Spleen (tissue), 13 donors: ENCODE measurements around the gene C19orf44. TPM values are rescaled to one million over a fixed set of nuclear protein-coding genes. Genes with fewer than 3 reads are reported as not detected.
"Not testable (repeated sequence)": the region's sequence is repeated elsewhere in the genome, so short reads cannot be mapped to it uniquely, and the experiment has no call there.

Source experiments
- DNase-seq: peaks from one replicate; pipeline ENCODE4 v3.0.0-alpha.2; 2020
- H3K27ac ChIP-seq, 8 donors: fragments of 200-600 bp; sonication (generic) in 7 of 8; 1 replicate in 4 of 8; 2 replicates in 4 of 8; pipeline versions ENCODE4 v1.5.0 to v1.8.0; 2016 to 2021; ENCODE audit warnings: inconsistent platforms in 4 of 8, mild to moderate bottlenecking in 4 of 8, moderate library complexity in 1 of 8
- H3K27me3 ChIP-seq, 7 donors: fragments of 200-600 bp; sonication (generic) in 6 of 7; replicated peaks in 1 of 7; 1 replicate in 4 of 7; 2 replicates in 3 of 7; pipeline versions ENCODE4 v1.5.0 to v1.8.0; 2016 to 2021; ENCODE audit warnings: inconsistent platforms in 3 of 7, mild to moderate bottlenecking in 1 of 7
- H3K36me3 ChIP-seq, 6 donors: fragments of 200-600 bp; sonication (generic) in 5 of 6; 1 replicate in 4 of 6; 2 replicates in 2 of 6; pipeline versions ENCODE4 v1.5.0 to v1.8.0; 2016 to 2021; ENCODE audit warnings: inconsistent platforms in 2 of 6
- H3K4me1 ChIP-seq, 6 donors: fragments of 200-600 bp; sonication (generic) in 5 of 6; 1 replicate in 3 of 6; 2 replicates in 3 of 6; pipeline versions ENCODE4 v1.5.0 to v1.8.0; 2016 to 2021; ENCODE audit warnings: inconsistent platforms in 3 of 6
- H3K4me3 ChIP-seq, 8 donors: fragments of 200-600 bp; sonication (generic) in 7 of 8; 1 replicate in 4 of 8; 2 replicates in 4 of 8; pipeline versions ENCODE4 v1.5.0 to v1.8.0; 2016 to 2021; ENCODE audit warnings: inconsistent platforms in 4 of 8, mild to moderate bottlenecking in 4 of 8, moderate library complexity in 2 of 8
- H3K9me3 ChIP-seq, 8 donors: fragments of 200-600 bp; sonication (generic) in 7 of 8; 1 replicate in 4 of 8; 2 replicates in 4 of 8; pipeline versions ENCODE4 v1.5.0 to v1.8.0; 2016 to 2021; ENCODE audit warnings: inconsistent platforms in 4 of 8
- CTCF ChIP-seq, 11 experiments: fragments of 200-600 bp in 7 of 11; fragments of 450-650 bp in 4 of 11; sonication (generic) in 4 of 11; IDR thresholded peaks in 8 of 11; conservative IDR thresholded peaks in 3 of 11; 1 replicate in 7 of 11; 2 replicates in 4 of 11; pipeline versions ENCODE4 v1.4.0 to v1.8.0; 2016 to 2021; ENCODE audit warnings: antibody characterized with exemption in 11 of 11, inconsistent platforms in 4 of 11, mild to moderate bottlenecking in 1 of 11
- POLR2A ChIP-seq, 3 donors: fragments of 450-650 bp; IDR thresholded peaks; one replicate each; pipeline ENCODE4 v1.5.1; 2017; ENCODE audit warnings: antibody characterized with exemption in 3 of 3, mild to moderate bottlenecking in 1 of 3
- POLR2AphosphoS5 ChIP-seq, 3 donors: sonication (generic); formaldehyde crosslinking; IDR thresholded peaks; one replicate each; pipeline ENCODE4 v1.5.1; 2017; ENCODE audit warnings: antibody characterized with exemption in 3 of 3
- WGBS, 5 donors: extraction: QIAGEN DNeasy Blood & Tissue Kit in 3 of 5; methylation state at CpG; one replicate each; pipeline versions ENCODE4 v1.1.5 to v1.1.7; 2013 to 2018; 5-methylcytosine and 5-hydroxymethylcytosine counted together
- intact Hi-C: fragments of 100-400 bp; cut with DNase I; formaldehyde crosslinking; loops from one replicate; pipeline ENCODE4 v1.15.0; 2023; ENCODE audit warnings: low total_unique reads
- long read RNA-seq, 2 donors: transcript quantifications; one replicate each; lab custom pipeline, GENCODE V29; 2026
- polyA plus RNA-seq, 3 donors: library from polyadenylated mRNA; stranded (reverse); fragments of 200-250 nt; gene quantifications; one replicate each; pipeline ENCODE4 v1.2.1, GENCODE V29; 2013
- total RNA-seq, 7 donors: library from RNA; depleted of rRNA in 3 of 7; stranded (reverse); fragments of >200 nt in 3 of 7; fragmentation: NEBNext Ultra II Directional in 4 of 7; extraction: Animal tissue kit (Norgen Biotek cat#: 25700) in 4 of 7; gene quantifications; one replicate each; pipeline versions ENCODE4 v1.1.0 to v1.2.1, GENCODE V29; 2016 to 2021
- donor health status: healthy with polysubstance abuse.
- donor health status: DM: no; HTN: no; CAD: no; lungs with moderate emphysema.
- donor health status: DM: no; HTN: no; CAD: no.
- donor health status: Bipolar disorder and iron deficiency.
- donor health status: healthy.
- donor health status: DM: no; HTN: no; CAD: no.
- donor health status: DM: yes; HTN: yes; CAD: no.

C19orf44 gene
- 1 to 10 TPM; 3.1 to 7.5 (median 4.8) TPM for total RNA-seq
- 1 to 10 TPM; 2.3 to 4.3 (median 3.8) TPM for polyA plus RNA-seq
- long read RNA-seq, donor 1 = 0 reads
- long read RNA-seq, donor 2 = 0 reads

- Histone ChIP-seq H3K4me1 (peaks cover 0 to 23% (median 12%) of the 10 kb centered on the region in 6 donors), H3K4me3 (peak within 1 kb of the TSS; percentile 60 to 81 (median 74)), H3K27ac (peak within 1 kb of the TSS; percentile 55 to 87 (median 80)), H3K9me3 (no peaks in the 10 kb centered on the region), H3K27me3 (no peaks in the 10 kb centered on the region), H3K36me3 (peaks cover 0 to 6% (median 1%) of the 10 kb centered on the region in 6 donors)
- 1 to 2% (median 1%) methylated on average over 35 to 52 of the region's 52 CpGs for WGBS, 5 donors
- TF ChIP-seq POLR2AphosphoS5 (IDR thresholded peaks at IDR 0.05) (peak; percentile 82 to 95 (median 87)), POLR2A (IDR thresholded peaks at IDR 0.05) (peak in 1 of 3 donors; percentile 41), CTCF (IDR thresholded peaks at IDR 0.05 in 8 of 11, conservative IDR thresholded peaks at IDR 0.05 in 3 of 11) (peak in 9 of 11 experiments; percentile 20 to 61 (median 30))
- DNase-seq = peak; percentile 98
- intact Hi-C loops = no loop called here
These were observed at the start of gene C19orf44, which contains the start of gene CALR3 for GRCh38 chr19:16495982-16496612. C19orf44 (plus strand) TSS chr19:16496394; CDS start chr19:16500793, 4,399 bp downstream. CALR3 (minus strand) TSS chr19:16496167; CDS start chr19:16496129, 38 bp downstream.

- H3K36me3 ChIP-seq = peaks cover 0 to 2% (median under 1%) of the 10 kb centered on the region in 6 donors
- H3K27me3 ChIP-seq = no peaks in the 10 kb centered on the region
- peak overlapping the region; percentile 57 to 91 (median 84) for H3K27ac ChIP-seq
- peak; percentile 94 for DNase-seq
- TF ChIP-seq POLR2AphosphoS5 (IDR thresholded peaks at IDR 0.05) (peak; percentile 55 to 74 (median 73)), POLR2A (IDR thresholded peaks at IDR 0.05) (no peak)
- H3K9me3 ChIP-seq = no peaks in the 10 kb centered on the region
- peak overlapping the region in 1 of 8 donors; percentile 55 for H3K4me3 ChIP-seq
- peaks cover 37 to 100% (median 93%) of the 10 kb centered on the region in 6 donors for H3K4me1 ChIP-seq
- intact Hi-C loops = no loop called here
- WGBS, 5 donors = 12 to 27% (median 22%) methylated on average over 7 to 9 of the region's 9 CpGs
These were observed 49.3 kb upstream of the C19orf44 start for GRCh38 chr19:16446724-16447368.

- Histone ChIP-seq H3K4me1 (peaks cover 29 to 100% (median 82%) of the 10 kb centered on the region in 6 donors), H3K27ac (peak overlapping the region in 7 of 8 donors; percentile 76 to 91 (median 87)), H3K4me3 (peak overlapping the region in 1 of 8 donors; percentile 55)
- 86 to 96% (median 90%) methylated on average over 3 of the region's 3 CpGs for WGBS, 5 donors
- H3K36me3 ChIP-seq, H3K27me3 ChIP-seq, intact Hi-C loops, DNase-seq, H3K9me3 ChIP-seq: not testable (repeated sequence)
These were observed 47.3 kb upstream of the C19orf44 start for GRCh38 chr19:16448872-16449271.

- Histone ChIP-seq H3K4me3 (peak overlapping the region in 1 of 8 donors; percentile 55), H3K4me1 (peaks cover 29 to 100% (median 82%) of the 10 kb centered on the region in 6 donors), H3K36me3 (no peaks in the 10 kb centered on the region), H3K27me3 (no peaks in the 10 kb centered on the region), H3K9me3 (no peaks in the 10 kb centered on the region), H3K27ac (peak overlapping the region in 7 of 8 donors; percentile 76 to 91 (median 87))
- DNase-seq = no peak
- WGBS, 5 donors = 21 to 41% (median 36%) methylated on average over 6 of the region's 6 CpGs
- intact Hi-C loops = no loop called here
- TF ChIP-seq POLR2AphosphoS5 (IDR thresholded peaks at IDR 0.05) (peak in 1 of 3 donors; percentile 73), CTCF (IDR thresholded peaks at IDR 0.05 in 8 of 11, conservative IDR thresholded peaks at IDR 0.05 in 3 of 11) (no peak)
These were observed 46.7 kb upstream of the C19orf44 start for GRCh38 chr19:16449330-16449961.
